Glomerular visceral epithelial cell (primary cell): ENCODE results near the gene YY2.
A peak's percentile ranks its signal among the peaks of the same experiment; 100 is the strongest.
"Not testable (repeated sequence)": the region's sequence is repeated elsewhere in the genome, so short reads cannot be mapped to it uniquely, and the experiment has no call there.

ENCODE experiments used
- DNase-seq: peaks from one replicate; pipeline ENCODE4 v3.0.0-alpha.2; 2016; ENCODE audit errors: extremely low spot score

The YY2 gene

DNA sequence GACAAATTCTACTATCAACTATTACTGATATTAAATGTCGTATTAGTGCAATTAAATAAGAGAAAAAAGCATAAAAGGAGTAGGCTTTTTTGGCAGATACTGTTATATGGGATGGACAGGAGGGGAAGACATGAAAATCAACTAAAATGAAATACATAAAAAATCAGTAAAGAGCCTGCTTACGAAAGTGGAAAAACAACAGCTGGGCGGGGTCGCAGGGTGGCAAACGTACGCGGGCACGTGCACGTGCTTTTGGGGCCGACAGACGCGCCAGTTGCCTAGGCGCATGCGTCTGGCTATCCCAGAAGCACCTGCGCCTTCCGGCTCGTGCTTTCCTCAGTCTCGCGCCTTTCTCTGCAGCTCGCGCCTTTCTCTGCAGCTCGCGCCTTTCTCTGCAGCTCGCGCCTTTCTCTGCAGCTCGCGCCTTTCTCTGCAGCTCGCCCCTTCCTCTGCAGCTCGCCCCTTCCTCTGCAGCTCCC, at the start of gene YY2:
Gene YY2 (plus strand): TSS at position 51 of the 479 bp plus-strand sequence. CDS start 498 bp downstream, outside the sequence.
- no peak for DNase-seq

DNA sequence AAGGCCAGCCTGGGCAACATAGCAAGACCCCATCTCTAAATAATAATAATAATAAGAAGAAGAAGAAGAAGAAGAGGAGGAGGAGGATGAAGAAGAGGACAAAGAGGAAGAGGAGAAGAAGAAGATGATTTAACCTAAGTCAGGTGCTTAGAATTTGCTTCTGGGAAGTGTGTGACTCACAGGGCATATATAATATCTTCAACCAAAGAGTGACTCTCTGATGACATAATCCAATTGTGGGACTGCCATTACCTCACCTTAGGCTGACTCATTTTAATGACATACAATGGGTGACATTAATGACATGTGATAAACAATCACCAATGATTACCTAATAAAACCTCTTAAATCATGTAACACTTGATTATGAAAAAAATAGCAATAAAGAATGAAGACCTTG, 49.1 kb upstream of the YY2 start:
- DNase-seq = peak; percentile 22

DNA sequence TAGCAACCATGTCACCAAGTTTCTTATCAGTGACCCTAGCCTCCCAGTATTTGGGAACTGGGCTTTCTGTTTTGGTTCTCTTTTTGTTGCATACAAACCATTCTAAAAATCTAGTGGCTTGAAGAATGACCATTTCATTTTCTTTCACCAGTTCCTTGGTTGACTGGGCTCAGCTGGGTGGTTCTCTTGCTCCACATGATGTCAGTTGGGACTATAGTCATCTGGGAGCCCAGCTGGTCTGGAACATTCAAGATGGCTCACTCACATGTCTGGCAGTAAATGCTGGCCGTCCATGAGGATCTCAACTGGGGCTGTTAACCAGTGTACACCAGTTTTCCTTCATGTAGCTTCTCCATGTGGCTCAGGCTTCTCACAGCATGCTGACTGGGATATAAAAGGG, 44.0 kb upstream of the YY2 start:
- no peak for DNase-seq

- DNase-seq = no peak
Measured at GRCh38 chrX:21812628-21813027, 43.2 kb upstream of the YY2 start.

DNA sequence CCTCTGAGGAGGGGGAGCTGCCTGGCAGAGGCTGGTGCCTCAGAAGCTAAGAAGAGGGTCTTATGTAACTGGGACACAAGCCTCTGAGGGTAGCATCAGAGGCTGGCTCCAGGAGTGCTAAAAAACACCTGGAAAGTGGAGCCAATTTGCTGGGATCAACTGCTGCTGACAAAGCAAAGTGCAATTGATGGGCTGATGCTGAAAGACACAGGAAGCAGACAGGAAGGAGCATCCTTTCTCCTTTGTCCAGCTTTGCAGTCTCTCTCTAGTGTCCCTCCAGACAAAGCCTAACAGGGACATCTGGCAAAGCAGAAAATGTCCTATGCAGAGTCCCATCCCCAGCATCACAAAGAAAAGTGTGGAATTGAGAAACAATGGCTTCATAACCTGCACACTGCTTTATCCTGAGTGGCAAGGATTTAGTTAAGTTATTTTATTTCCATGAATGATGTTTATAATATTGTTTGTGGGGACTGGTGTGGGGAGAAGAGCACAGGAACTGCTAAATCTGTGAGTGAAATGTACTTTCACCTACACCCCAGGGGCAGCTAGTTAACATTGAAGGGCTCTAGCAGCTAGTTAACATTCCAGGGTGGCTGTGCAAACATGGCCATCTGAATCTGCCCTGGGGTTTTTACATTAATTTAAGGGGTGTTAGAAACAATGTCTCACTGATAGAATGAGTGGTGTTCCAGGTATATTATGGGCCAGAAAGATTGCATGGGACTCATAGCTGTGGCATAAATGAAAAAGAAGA, 42.0 kb upstream of the YY2 start:
- DNase-seq = no peak

DNA sequence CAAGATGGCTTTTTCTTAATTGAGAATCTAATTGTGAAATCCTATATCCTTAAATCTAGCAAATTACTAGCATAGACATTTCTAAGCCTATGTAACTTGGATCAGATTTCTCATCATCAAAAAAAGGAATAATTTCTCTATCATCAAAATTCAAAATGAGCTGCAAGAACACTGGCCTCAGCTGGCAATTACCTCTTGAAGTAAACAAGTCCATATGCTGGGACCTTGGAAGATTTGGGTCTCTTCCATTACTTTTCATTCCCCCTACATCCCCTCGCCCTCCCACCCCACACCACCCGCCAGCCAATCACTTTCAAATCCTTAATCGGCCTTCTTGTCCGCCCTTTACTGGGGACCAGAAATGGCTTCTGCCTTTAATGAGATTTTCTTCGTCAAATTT, 39.7 kb upstream of the YY2 start:
- DNase-seq = no peak

DNA sequence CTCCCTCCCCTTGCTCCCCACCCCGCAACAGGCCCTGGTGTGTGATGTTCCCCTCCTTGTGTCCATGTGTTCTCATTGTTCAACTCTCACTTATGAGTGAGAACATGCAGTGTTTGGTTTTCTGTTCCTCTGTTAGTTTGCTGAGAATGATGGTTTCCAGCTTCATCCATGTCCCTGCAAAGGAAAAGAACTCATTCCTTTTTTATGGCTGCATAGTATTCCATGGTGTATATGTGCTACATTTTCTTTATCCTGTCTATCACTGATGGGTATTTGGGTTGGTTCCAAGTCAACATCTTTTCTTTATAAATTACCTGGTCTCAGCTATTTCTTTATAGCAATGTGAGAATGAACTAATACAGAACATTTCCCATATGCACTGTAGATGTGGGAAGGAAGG, 35.6 kb upstream of the YY2 start:
- not testable (repeated sequence) for DNase-seq

GRCh38 chrX:21821875-21822274, 33.9 kb upstream of the YY2 start:
- DNase-seq = no peak

DNA sequence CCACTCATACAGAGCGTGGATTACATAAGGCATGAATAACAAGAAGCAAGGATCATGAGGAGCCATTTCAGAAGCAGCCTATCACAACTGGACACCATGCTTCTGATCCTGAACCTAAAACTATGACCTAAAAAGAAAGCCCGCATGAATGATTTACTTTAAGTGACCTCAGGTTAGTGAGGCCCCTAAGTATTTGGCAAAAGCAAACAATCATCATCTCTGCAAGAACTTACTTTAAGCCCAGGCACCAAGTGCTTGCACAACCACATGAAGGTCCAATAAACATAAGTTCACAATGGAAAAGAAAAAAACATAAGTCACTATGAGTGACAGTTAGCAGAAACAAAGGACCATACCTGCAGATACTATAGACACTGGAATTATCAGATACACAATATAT, 24.3 kb upstream of the YY2 start:
- no peak for DNase-seq

DNA sequence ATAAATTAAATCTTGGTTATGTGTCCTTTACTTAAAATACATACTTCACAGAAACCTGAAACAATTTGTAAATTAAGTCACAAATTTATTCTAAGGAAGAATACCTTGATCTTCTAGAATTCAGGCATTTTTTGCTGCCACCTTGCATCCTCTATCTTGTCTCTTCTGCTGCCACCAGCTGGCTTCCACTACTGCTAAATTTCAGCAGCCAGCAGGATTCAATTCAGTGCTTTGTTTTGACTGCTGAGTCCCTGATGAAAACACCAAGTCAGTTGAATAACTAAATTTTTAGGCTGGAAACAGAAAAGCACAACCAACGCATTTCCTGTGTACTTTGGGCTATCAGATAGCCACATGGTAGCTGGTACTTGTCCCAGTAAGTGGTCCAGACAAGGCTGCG, 18.7 kb upstream of the YY2 start:
- DNase-seq = no peak

GRCh38 chrX:21838937-21839333, 16.9 kb upstream of the YY2 start:
- DNase-seq = no peak

DNA sequence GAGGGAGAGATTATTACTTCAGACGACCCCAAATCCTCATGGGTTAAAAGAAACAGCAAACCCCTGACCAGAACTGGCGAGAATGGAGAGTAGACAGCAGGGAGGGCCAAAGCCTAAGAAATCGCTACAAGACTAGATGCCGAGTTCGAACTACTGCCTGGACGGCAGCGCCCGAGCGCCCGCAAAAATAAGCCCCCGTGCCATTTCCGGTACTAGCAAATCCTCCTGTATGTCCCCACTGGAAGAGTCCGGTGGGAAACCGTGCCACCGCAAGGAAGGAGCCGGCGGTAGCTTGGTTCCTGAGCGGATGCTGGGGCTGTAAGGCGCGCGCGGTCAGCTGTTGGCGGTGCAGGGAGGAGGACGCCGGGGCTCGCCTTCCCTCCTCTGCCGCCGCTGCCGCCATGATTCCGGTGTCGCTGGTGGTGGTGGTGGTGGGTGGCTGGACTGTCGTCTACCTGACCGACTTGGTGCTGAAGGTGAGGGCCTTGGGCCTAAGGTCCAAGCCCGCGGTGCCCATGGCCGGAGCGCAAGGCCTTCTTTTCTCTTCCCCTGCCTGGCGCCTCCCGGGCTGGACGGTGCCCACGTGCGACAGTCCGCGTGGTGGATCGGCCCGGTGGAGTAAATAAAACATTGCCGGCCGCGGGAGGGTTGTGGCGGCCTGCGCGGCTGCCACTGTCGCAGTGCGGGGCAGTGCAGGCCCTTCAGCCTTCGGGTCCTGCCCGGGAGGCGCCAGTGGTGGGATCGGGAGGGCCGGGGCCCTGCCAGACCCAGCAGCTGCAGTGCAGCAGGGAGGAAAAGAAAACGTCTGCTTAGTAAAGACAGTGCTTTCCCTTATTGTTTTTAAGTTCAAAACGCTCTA, 16.2 kb upstream of the YY2 start, which contains the start of gene MBTPS2:
Gene MBTPS2 (plus strand): TSS at position 284 of the 859 bp plus-strand sequence. CDS start 118 bp downstream, at position 402.
- peak; percentile 87 for DNase-seq

DNA sequence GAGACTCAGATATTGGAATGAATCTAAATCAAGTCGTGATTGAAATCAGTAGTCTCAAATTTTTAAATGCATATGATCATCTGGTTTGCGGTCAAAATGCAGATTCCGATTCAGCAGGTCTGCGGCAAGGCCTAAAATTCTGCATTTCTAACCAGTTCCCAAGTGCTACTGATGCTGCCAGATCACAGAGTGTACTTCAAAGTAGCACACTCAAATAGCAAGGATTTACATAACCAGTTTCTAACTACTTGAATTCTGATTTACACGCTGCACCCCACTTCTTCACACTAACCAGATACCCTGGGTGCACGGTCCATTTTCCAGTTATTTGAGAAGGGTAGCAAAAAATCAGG, 15.6 kb upstream of the YY2 start:
- DNase-seq = no peak

DNA sequence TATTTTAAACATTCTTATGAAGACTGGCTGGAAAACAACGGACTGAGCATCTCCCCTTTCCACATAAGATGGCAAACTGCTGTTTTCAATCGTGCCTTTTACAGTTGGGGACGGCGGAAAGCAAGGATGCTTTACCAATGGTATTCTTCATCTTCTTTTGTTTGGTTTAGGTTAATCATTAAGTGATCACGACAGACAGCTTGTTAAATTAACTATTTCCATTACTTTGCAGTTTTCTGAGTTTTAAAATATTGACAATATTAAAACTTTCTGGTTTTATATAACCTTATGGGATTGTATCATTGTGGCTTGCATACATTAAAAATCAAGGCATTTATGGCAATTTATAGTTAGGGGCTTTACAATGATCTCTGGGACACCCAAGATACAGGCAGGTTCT, 12.6 kb upstream of the YY2 start:
- DNase-seq = no peak

DNA sequence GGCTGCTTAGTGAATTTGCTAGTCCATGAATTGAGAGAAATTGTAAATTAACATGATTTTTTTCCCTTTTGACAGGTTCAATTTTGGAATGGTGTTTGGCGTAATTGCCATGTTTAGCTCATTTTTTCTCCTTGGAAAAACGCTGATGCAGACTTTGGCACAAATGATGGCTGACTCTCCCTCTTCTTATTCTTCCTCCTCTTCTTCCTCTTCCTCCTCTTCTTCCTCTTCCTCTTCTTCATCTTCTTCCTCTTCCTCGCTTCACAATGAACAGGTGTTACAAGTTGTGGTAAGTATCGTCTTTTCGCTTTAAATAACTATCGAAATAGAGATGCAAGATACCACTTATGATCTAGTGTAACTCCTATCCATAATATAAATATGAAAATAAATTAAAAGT, 10.7 kb upstream of the YY2 start:
- no peak for DNase-seq

DNA sequence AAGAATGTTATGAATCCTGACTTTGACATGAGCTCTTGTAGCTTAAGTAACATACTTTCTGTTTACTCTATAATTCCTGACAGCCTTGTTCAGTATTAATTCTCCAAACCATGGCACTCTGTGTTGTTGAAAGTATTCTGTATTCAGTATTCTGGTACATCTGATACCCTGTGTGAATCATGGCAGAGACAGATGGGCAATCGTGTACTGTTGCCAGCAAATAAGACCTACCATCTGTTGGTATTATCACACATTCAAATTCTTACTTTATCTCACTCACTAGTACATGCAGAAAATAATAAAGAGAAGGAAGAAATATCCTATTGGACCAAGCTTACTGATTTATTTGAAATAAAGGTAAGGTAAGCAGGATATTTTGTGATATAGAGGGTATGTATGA, 8.4 kb upstream of the YY2 start:
- DNase-seq = no peak

DNA sequence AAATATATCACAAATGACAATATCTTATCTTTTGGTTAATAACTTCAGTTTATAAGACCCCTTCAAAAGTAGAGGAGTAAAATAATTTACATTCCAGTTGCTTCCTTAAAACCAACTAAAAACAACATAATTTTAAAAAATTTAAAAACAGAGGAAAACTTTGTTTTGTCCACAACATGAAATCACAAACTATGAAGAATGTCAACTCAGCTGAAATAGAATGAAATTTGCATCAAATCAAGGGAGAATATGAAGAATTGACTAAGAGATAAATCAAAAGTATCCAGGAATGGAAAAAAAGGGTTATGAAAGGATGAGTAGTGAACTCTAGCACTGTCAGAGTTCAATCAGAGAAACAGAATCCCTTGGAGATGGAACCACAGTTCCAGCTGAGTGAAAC, 2.2 kb upstream of the YY2 start:
- DNase-seq = no peak

DNA sequence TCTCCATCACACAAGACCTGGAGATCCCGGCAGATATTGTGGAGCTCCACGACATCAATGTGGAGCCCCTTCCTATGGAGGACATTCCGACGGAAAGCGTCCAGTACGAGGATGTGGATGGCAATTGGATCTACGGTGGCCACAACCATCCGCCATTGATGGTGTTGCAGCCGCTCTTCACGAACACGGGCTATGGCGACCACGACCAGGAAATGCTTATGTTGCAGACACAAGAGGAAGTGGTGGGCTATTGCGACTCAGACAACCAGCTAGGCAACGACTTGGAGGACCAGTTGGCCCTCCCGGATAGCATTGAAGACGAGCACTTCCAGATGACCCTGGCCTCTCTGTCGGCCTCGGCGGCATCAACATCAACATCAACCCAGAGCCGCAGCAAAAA, 717 bp downstream of the YY2 start:
- no peak for DNase-seq

DNA sequence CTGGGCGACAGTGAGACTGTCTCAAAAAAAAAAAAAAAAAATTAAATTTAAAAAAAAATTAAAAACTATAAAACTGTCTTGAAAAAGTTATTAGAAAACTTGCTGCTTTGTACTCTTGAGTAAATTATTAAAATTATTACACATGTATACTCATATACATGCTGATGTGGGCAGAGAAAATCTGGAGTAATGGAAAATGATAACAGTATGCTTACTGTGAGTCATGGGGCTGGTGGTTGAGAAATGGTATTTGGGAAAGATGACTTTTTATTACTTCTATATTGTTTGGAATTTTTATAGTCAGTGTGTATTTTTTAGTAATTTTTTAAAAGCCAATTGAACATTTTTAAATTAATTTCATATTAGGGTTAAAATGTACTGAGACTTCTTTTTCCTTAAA, 7.5 kb downstream of the YY2 start:
- DNase-seq = no peak

- DNase-seq = no peak
Measured at GRCh38 chrX:21865436-21865835, 9.6 kb downstream of the YY2 start.

GRCh38 chrX:21870494-21870893, 14.7 kb downstream of the YY2 start:
- no peak for DNase-seq

DNA sequence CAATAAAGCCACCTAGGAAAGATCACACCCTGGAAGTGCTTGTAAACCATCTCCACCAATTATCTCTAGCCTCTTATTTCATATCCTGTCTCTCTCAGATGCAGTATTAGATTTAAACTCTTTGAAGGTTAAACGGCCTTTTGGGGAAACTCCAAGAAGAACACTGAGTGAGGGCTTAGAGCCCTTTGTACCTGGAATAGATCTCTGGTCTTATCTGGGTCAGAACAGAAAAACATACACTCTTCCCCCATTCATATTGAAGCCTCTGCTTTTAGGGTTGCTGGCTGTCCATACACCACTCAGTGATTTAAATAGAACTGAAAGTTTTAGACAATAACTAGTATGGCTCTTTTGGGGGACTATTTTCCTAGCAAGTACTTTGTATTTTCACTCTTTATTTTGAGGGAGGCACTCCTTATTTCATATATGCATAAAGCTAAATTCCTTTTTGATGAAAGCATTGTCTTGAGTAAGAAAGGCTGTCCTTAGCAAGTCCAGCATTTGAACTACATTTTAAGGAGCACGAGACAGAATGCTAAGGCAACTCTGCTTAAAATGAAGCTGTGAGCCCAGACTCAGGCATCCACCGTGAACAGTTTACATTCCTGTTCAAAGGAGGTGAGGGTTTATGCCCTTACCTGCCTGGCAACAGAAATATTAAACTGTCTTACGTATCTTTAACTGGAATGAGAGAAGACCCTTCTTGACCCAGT, 17.4 kb downstream of the YY2 start:
- DNase-seq = no peak
